ENCODE data around the gene SSBP3.
"Not testable (repeated sequence)": the region's sequence is repeated elsewhere in the genome, so short reads cannot be mapped to it uniquely, and the experiment has no call there.

SSBP3 gene

DNA sequence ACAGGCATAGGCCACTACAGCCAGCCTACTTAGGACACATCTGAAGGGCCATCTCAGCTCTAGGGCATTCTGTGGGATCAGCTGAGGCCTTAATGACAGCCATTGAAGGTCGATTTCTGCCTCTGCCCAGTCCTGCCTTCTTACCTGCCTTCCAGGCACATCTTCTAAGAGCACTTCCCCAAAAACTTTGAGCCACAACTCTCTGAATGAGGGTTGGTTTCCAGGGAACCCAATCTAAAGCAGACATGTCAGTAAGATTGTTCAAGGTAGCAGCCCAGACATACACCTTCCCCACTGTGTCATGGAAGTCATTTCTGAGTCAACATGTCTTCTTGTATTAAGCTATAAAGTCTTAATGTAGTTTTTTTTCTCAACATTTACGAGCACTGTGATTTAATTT lies 18.2 kb upstream of the SSBP3 start:
- no peak overlapping the region for H3K4me3 ChIP-seq (ENCODE audit: low read length)
- H3K27me3 ChIP-seq (ENCODE audit: insufficient read depth, low read length) = no peaks in the 10 kb centered on the region
- no peaks in the 10 kb centered on the region for H3K36me3 ChIP-seq (ENCODE audit: insufficient read depth, low read length)
- H3K9me3 ChIP-seq (ENCODE audit: low read length) = no peaks in the 10 kb centered on the region
- no peaks in the 10 kb centered on the region for H3K4me1 ChIP-seq (ENCODE audit: insufficient read depth, low read length)
- H2AFZ ChIP-seq (ENCODE audit: low read depth, low read length) = no peak overlapping the region

- no peaks in the 10 kb centered on the region for H3K27me3 ChIP-seq (ENCODE audit: insufficient read depth, low read length)
- no peak overlapping the region for H3K4me3 ChIP-seq (ENCODE audit: low read length)
Observed at GRCh38 chr1:54421101-54421504, 14.9 kb upstream of the SSBP3 start.

DNA sequence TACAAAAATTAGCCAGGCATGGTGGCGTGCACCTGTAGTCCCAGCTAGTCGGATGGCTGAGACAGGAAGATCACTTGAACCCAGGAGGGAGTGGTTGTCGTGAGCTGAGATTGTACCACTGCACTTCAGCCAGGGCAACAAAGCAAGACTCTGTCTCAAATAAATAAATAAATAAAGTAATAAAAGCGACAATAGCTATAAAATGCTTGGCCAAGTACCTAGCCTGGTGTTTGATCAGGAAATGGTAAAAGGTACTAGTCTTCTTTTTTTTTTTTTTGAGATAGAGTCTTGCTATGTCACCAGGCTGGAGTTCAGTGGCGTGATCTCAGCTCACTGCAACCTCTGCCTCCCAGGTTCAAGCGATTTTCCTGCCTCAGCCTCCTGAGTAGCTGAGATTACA lies 12.4 kb upstream of the SSBP3 start:
- H3K9me3 ChIP-seq (ENCODE audit: low read length); H3K4me1 ChIP-seq (ENCODE audit: insufficient read depth, low read length); H3K27me3 ChIP-seq (ENCODE audit: insufficient read depth, low read length); H3K4me3 ChIP-seq (ENCODE audit: low read length); H3K36me3 ChIP-seq (ENCODE audit: insufficient read depth, low read length); H2AFZ ChIP-seq (ENCODE audit: low read depth, low read length): not testable (repeated sequence)

More at GRCh38 chr1:54421101-54421504, 14.9 kb upstream of the SSBP3 start:
- H3K36me3 ChIP-seq (ENCODE audit: insufficient read depth, low read length) = no peaks in the 10 kb centered on the region
- H3K4me1 ChIP-seq (ENCODE audit: insufficient read depth, low read length) = peaks cover 2% of the 10 kb centered on the region
- no peak overlapping the region for H2AFZ ChIP-seq (ENCODE audit: low read depth, low read length)
- H3K9me3 ChIP-seq (ENCODE audit: low read length) = no peaks in the 10 kb centered on the region

- Histone ChIP-seq H3K27me3 (ENCODE audit: insufficient read depth, low read length) (no peaks in the 10 kb centered on the region), H3K36me3 (ENCODE audit: insufficient read depth, low read length) (no peaks in the 10 kb centered on the region), H3K9me3 (ENCODE audit: low read length) (no peaks in the 10 kb centered on the region), H3K4me1 (ENCODE audit: insufficient read depth, low read length) (peaks cover 5% of the 10 kb centered on the region), H3K4me3 (ENCODE audit: low read length) (no peak overlapping the region), H2AFZ (ENCODE audit: low read depth, low read length) (no peak overlapping the region)
Observed at GRCh38 chr1:54417123-54417522, 10.9 kb upstream of the SSBP3 start.

- Histone ChIP-seq H2AFZ (ENCODE audit: low read depth, low read length) (no peak overlapping the region), H3K27me3 (ENCODE audit: insufficient read depth, low read length) (no peaks in the 10 kb centered on the region), H3K4me1 (ENCODE audit: insufficient read depth, low read length) (peaks cover 5% of the 10 kb centered on the region), H3K9me3 (ENCODE audit: low read length) (no peaks in the 10 kb centered on the region), H3K4me3 (ENCODE audit: low read length) (no peak overlapping the region), H3K36me3 (ENCODE audit: insufficient read depth, low read length) (no peaks in the 10 kb centered on the region)
Observed at GRCh38 chr1:54416435-54416834, 10.2 kb upstream of the SSBP3 start.

- Histone ChIP-seq H3K9me3 (ENCODE audit: low read length) (no peaks in the 10 kb centered on the region), H3K27me3 (ENCODE audit: insufficient read depth, low read length) (no peaks in the 10 kb centered on the region), H2AFZ (ENCODE audit: low read depth, low read length) (no peak overlapping the region), H3K36me3 (ENCODE audit: insufficient read depth, low read length) (no peaks in the 10 kb centered on the region), H3K4me3 (ENCODE audit: low read length) (no peak overlapping the region), H3K4me1 (ENCODE audit: insufficient read depth, low read length) (peaks cover 5% of the 10 kb centered on the region)
Observed at GRCh38 chr1:54415991-54416390, 9.8 kb upstream of the SSBP3 start.

- Histone ChIP-seq H3K36me3 (ENCODE audit: insufficient read depth, low read length) (no peaks in the 10 kb centered on the region), H3K27me3 (ENCODE audit: insufficient read depth, low read length) (no peaks in the 10 kb centered on the region), H3K4me1 (ENCODE audit: insufficient read depth, low read length) (peaks cover 5% of the 10 kb centered on the region), H3K9me3 (ENCODE audit: low read length) (no peaks in the 10 kb centered on the region), H2AFZ (ENCODE audit: low read depth, low read length) (no peak overlapping the region), H3K4me3 (ENCODE audit: low read length) (no peak overlapping the region)
Observed at GRCh38 chr1:54415533-54415932, 9.3 kb upstream of the SSBP3 start.

GRCh38 chr1:54413732-54414131 lies 7.5 kb upstream of the SSBP3 start:
- no peak overlapping the region for H3K4me3 ChIP-seq (ENCODE audit: low read length)
- H3K27me3 ChIP-seq (ENCODE audit: insufficient read depth, low read length) = no peaks in the 10 kb centered on the region
- H3K4me1 ChIP-seq (ENCODE audit: insufficient read depth, low read length) = peaks cover 5% of the 10 kb centered on the region
- H3K36me3 ChIP-seq (ENCODE audit: insufficient read depth, low read length) = no peaks in the 10 kb centered on the region
- H3K9me3 ChIP-seq (ENCODE audit: low read length) = no peaks in the 10 kb centered on the region
- no peak overlapping the region for H2AFZ ChIP-seq (ENCODE audit: low read depth, low read length)

GRCh38 chr1:54413295-54413694 lies 7.1 kb upstream of the SSBP3 start:
- no peaks in the 10 kb centered on the region for H3K36me3 ChIP-seq (ENCODE audit: insufficient read depth, low read length)
- no peak overlapping the region for H2AFZ ChIP-seq (ENCODE audit: low read depth, low read length)
- peaks cover 10% of the 10 kb centered on the region for H3K4me1 ChIP-seq (ENCODE audit: insufficient read depth, low read length)
- H3K9me3 ChIP-seq (ENCODE audit: low read length) = no peaks in the 10 kb centered on the region
- no peaks in the 10 kb centered on the region for H3K27me3 ChIP-seq (ENCODE audit: insufficient read depth, low read length)
- H3K4me3 ChIP-seq (ENCODE audit: low read length) = no peak overlapping the region

GRCh38 chr1:54410359-54410758 lies 4.2 kb upstream of the SSBP3 start:
- H3K9me3 ChIP-seq (ENCODE audit: low read length) = no peaks in the 10 kb centered on the region
- peaks cover 15% of the 10 kb centered on the region for H3K4me1 ChIP-seq (ENCODE audit: insufficient read depth, low read length)
- H3K4me3 ChIP-seq (ENCODE audit: low read length) = no peak overlapping the region
- no peak overlapping the region for H2AFZ ChIP-seq (ENCODE audit: low read depth, low read length)
- no peaks in the 10 kb centered on the region for H3K36me3 ChIP-seq (ENCODE audit: insufficient read depth, low read length)
- no peaks in the 10 kb centered on the region for H3K27me3 ChIP-seq (ENCODE audit: insufficient read depth, low read length)

DNA sequence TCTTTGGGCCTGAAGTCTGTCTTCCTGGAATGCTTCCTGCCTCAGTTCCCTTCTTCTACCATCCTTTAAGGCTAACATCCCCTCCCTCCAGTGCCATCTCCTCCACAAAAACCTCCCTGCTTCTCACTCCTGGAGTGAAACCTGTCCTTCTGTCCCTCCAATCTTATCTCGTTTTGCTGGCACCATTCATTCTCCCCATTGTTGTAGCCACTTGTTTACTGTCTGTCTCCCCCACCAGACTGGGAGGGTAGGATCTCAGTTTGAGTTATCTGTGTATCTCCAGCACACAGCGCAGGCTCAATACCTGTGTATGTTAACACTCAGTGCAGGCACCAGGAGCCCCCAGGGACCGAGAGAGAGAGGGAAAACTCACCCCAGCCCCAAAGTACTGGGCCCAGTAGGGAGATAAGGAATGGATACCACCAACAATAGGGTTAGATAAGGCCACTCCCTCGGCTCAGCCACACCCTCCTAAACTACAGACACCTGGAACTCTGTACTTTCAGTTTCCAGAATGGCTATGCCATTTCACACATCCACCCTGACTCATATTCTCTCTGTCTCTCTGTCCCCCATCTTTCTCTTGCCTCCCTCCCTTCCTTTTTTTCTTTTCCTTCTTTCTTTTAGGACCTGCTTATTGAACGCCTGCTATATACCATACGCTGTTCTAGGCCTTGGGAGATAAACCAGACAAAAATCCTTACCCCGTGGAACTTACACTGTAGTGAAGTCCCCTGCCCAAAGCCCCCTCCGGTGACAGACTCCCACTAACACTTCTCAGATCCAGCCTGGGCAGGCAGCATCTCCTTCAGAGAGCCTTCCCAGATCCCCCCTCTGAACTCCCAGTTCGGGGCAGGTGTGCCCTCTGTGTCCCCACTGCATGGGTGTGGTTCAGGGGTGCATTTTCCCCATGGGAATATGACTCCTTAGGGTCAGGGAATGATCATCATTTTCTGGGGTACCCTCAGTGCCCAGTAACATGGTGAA lies 3.3 kb upstream of the SSBP3 start:
- peaks cover under 1% of the 10 kb centered on the region for H3K36me3 ChIP-seq (ENCODE audit: insufficient read depth, low read length)
- no peaks in the 10 kb centered on the region for H3K9me3 ChIP-seq (ENCODE audit: low read length)
- peaks cover 19% of the 10 kb centered on the region for H3K4me1 ChIP-seq (ENCODE audit: insufficient read depth, low read length)
- H3K27me3 ChIP-seq (ENCODE audit: insufficient read depth, low read length) = no peaks in the 10 kb centered on the region
- H3K4me3 ChIP-seq (ENCODE audit: low read length) = no peak overlapping the region
- no peak overlapping the region for H2AFZ ChIP-seq (ENCODE audit: low read depth, low read length)

- no peaks in the 10 kb centered on the region for H3K9me3 ChIP-seq (ENCODE audit: low read length)
- peaks cover 30% of the 10 kb centered on the region for H3K4me1 ChIP-seq (ENCODE audit: insufficient read depth, low read length)
- H2AFZ ChIP-seq (ENCODE audit: low read depth, low read length) = peak overlapping the region; percentile 62
- peak overlapping the region; percentile 74 for H3K4me3 ChIP-seq (ENCODE audit: low read length)
- no peaks in the 10 kb centered on the region for H3K27me3 ChIP-seq (ENCODE audit: insufficient read depth, low read length)
- peaks cover 11% of the 10 kb centered on the region for H3K36me3 ChIP-seq (ENCODE audit: insufficient read depth, low read length)
Observed at GRCh38 chr1:54408147-54409066, 2.2 kb upstream of the SSBP3 start.
